ENCODE data around the gene USP53. TPM values are rescaled to one million over a fixed set of nuclear protein-coding genes. Genes with fewer than 3 reads are reported as not detected.

The USP53 gene
- total and polyA plus RNA-seq, 9 of the 15 experiments (the other 6 are each of a cell fraction or from before 2014, with no cell fraction given), result 2.9 to 9.6 (median 8.3) TPM

DNA sequence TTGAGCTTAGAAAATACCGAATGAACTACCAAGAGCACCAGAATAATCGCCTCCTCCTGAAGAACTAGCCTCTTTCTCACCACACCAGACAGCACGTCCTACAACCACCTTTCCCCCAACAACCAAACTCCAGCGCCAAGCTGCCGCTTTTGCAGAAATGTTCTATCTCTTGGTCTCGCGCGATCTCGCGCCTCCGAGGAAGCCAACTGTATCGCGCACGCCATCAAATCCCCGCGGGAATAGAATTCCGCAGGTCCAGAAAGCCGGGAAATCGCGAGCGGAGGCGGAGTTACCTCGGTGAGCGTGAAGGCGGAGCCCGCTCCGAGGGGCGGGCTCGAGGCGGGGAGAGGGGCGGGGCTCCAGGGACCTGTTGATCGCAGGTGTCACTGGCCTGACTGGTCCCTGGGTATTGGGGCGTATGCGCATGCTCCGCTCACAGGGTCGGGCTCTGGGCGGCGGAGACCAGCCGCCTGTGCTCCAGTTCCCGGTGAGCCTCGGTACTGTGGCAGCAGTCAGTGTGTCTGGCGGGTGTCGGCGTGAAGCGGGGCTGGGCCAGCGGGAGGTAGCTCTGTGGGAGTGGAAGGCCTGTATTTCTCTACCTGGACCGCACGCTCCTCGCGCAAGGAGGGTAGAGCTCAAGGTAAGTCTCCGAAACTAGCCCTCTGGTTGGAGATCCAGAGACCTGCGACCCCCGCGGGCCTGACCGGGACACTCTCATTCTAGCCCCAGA lies at the start of gene USP53 (continued):
- no peak for TF ChIP-seq GATAD2A (IDR thresholded peaks at IDR 0.05)
- peak; percentile 97 for TF ChIP-seq POLR2G (IDR thresholded peaks at IDR 0.05; ENCODE audit: low read depth, low read length)
- no peak for TF ChIP-seq POU5F1 (IDR thresholded peaks at IDR 0.05; ENCODE audit: borderline replicate concordance, low read depth, low read length, partially characterized antibody)
- no peak for TF ChIP-seq ZFP30 (CRISPR knock-in tag; IDR thresholded peaks at IDR 0.05; ENCODE audit: borderline replicate concordance)
- TF ChIP-seq SREBF2 (CRISPR knock-in tag; IDR thresholded peaks at IDR 0.05), result no peak
- TF ChIP-seq SUPT5H (IDR thresholded peaks at IDR 0.05), result peak; percentile 97
- TF ChIP-seq ASH1L (IDR thresholded peaks at IDR 0.05; ENCODE audit: borderline replicate concordance, low read depth, partially characterized antibody), result peak; percentile 46
- TF ChIP-seq, protein P1, sequence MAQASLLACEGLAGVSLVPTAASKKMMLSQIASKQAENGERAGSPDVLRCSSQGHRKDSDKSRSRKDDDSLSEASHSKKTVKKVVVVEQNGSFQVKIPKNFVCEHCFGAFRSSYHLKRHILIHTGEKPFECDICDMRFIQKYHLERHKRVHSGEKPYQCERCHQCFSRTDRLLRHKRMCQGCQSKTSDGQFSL (CRISPR knock-in tag; IDR thresholded peaks at IDR 0.05), result no peak
- TF ChIP-seq, protein P1 (tag; IDR thresholded peaks at IDR 0.05), result no peak
- no peak for TF ChIP-seq ZNF780A (CRISPR knock-in tag; IDR thresholded peaks at IDR 0.05)
- no peak for TF ChIP-seq NELFE (IDR thresholded peaks at IDR 0.05; ENCODE audit: insufficient read depth, insufficient read length)
- TF ChIP-seq GTF2A2 (tag; IDR thresholded peaks at IDR 0.05), result no peak
- TF ChIP-seq, protein P2, sequence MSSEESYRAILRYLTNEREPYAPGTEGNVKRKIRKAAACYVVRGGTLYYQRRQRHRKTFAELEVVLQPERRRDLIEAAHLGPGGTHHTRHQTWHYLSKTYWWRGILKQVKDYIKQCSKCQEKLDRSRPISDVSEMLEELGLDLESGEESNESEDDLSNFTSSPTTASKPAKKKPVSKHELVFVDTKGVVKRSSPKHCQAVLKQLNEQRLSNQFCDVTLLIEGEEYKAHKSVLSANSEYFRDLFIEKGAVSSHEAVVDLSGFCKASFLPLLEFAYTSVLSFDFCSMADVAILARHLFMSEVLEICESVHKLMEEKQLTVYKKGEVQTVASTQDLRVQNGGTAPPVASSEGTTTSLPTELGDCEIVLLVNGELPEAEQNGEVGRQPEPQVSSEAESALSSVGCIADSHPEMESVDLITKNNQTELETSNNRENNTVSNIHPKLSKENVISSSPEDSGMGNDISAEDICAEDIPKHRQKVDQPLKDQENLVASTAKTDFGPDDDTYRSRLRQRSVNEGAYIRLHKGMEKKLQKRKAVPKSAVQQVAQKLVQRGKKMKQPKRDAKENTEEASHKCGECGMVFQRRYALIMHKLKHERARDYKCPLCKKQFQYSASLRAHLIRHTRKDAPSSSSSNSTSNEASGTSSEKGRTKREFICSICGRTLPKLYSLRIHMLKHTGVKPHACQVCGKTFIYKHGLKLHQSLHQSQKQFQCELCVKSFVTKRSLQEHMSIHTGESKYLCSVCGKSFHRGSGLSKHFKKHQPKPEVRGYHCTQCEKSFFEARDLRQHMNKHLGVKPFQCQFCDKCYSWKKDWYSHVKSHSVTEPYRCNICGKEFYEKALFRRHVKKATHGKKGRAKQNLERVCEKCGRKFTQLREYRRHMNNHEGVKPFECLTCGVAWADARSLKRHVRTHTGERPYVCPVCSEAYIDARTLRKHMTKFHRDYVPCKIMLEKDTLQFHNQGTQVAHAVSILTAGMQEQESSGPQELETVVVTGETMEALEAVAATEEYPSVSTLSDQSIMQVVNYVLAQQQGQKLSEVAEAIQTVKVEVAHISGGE (CRISPR knock-in tag; IDR thresholded peaks at IDR 0.05), result no peak
- TF ChIP-seq, protein P3, sequence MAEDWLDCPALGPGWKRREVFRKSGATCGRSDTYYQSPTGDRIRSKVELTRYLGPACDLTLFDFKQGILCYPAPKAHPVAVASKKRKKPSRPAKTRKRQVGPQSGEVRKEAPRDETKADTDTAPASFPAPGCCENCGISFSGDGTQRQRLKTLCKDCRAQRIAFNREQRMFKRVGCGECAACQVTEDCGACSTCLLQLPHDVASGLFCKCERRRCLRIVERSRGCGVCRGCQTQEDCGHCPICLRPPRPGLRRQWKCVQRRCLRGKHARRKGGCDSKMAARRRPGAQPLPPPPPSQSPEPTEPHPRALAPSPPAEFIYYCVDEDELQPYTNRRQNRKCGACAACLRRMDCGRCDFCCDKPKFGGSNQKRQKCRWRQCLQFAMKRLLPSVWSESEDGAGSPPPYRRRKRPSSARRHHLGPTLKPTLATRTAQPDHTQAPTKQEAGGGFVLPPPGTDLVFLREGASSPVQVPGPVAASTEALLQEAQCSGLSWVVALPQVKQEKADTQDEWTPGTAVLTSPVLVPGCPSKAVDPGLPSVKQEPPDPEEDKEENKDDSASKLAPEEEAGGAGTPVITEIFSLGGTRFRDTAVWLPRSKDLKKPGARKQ (CRISPR knock-in tag; IDR thresholded peaks at IDR 0.05), result no peak
- TF ChIP-seq U2AF1 (optimal IDR thresholded peaks at IDR 0.05; ENCODE audit: low read depth, low read length), result no peak
- no peak; the same call in 1 of the 2 replicates for TF ChIP-seq ETV5 (CRISPR knock-in tag; IDR thresholded peaks at IDR 0.05; ENCODE audit: low read depth)
- no peak for TF ChIP-seq ZNF316 (IDR thresholded peaks at IDR 0.05)
- TF ChIP-seq ESRRB (CRISPR knock-in tag; IDR thresholded peaks at IDR 0.05; ENCODE audit: borderline replicate concordance), result no peak
- no peak for TF ChIP-seq STAG1 (CRISPR knock-in tag; IDR thresholded peaks at IDR 0.05; ENCODE audit: borderline replicate concordance)
- TF ChIP-seq, protein P4, sequence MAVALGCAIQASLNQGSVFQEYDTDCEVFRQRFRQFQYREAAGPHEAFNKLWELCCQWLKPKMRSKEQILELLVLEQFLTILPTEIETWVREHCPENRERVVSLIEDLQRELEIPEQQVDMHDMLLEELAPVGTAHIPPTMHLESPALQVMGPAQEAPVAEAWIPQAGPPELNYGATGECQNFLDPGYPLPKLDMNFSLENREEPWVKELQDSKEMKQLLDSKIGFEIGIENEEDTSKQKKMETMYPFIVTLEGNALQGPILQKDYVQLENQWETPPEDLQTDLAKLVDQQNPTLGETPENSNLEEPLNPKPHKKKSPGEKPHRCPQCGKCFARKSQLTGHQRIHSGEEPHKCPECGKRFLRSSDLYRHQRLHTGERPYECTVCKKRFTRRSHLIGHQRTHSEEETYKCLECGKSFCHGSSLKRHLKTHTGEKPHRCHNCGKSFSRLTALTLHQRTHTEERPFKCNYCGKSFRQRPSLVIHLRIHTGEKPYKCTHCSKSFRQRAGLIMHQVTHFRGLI (CRISPR knock-in tag; IDR thresholded peaks at IDR 0.05), result no peak
- no peak for TF ChIP-seq ILK (tag; IDR thresholded peaks at IDR 0.05; ENCODE audit: borderline replicate concordance, low read depth)
